Epithelial cell of proximal tubule (primary cell): ENCODE measurements around the gene SAMD4A. TPM values are rescaled to one million over a fixed set of nuclear protein-coding genes. Genes with fewer than 3 reads are reported as not detected.
"Not testable (repeated sequence)": the region's sequence is repeated elsewhere in the genome, so short reads cannot be mapped to it uniquely, and the experiment has no call there.

ENCODE experiments used
- DNase-seq: peaks from one replicate; pipeline ENCODE4 v3.0.0-alpha.2; 2011; ENCODE audit warnings: low read depth
- H3K4me3 ChIP-seq: 2 replicates; pipeline ENCODE4 v1.5.1; 2011; ENCODE audit warnings: low read depth, mild to moderate bottlenecking, low read length
- CTCF ChIP-seq: conservative IDR thresholded peaks from 2 replicates; pipeline ENCODE4 v1.5.1; 2012; ENCODE audit warnings: low read depth, mild to moderate bottlenecking, low read length
- total RNA-seq: library from RNA; depleted of rRNA; stranded (reverse); fragments of >200 nt; gene quantifications from 2 replicates; pipeline ENCODE4 v1.2.3, GENCODE V29; 2015

The SAMD4A gene
- total RNA-seq, 1 donor from 2014 or later, result 18.9 TPM

- DNase-seq, result no peak
- no peak for TF ChIP-seq CTCF
- no peak overlapping the region for H3K4me3 ChIP-seq
Measured at GRCh38 chr14:54739514-54739913, 172.6 kb downstream of the SAMD4A start.

- no peak for DNase-seq
- TF ChIP-seq CTCF, result no peak
- H3K4me3 ChIP-seq, result no peak overlapping the region
Measured at GRCh38 chr14:54742492-54743350, 175.8 kb downstream of the SAMD4A start.

GRCh38 chr14:54743382-54743781 is 176.5 kb downstream of the SAMD4A start:
- no peak for TF ChIP-seq CTCF
- DNase-seq, result no peak
- no peak overlapping the region for H3K4me3 ChIP-seq

- TF ChIP-seq CTCF, result no peak
- H3K4me3 ChIP-seq, result no peak overlapping the region
- no peak for DNase-seq
Measured at GRCh38 chr14:54746019-54746418, 179.1 kb downstream of the SAMD4A start.

- no peak for TF ChIP-seq CTCF
- H3K4me3 ChIP-seq, result no peak overlapping the region
- DNase-seq, result no peak
Measured at GRCh38 chr14:54747616-54748015, 180.7 kb downstream of the SAMD4A start.

GRCh38 chr14:54749180-54749579 is 182.3 kb downstream of the SAMD4A start:
- H3K4me3 ChIP-seq, result no peak overlapping the region
- no peak for TF ChIP-seq CTCF
- DNase-seq, result no peak

- no peak for TF ChIP-seq CTCF
- DNase-seq, result no peak
- no peak overlapping the region for H3K4me3 ChIP-seq
Measured at GRCh38 chr14:54749727-54750126, 182.8 kb downstream of the SAMD4A start.

- not testable (repeated sequence) for DNase-seq, H3K4me3 ChIP-seq
Measured at GRCh38 chr14:54752611-54753010, 185.7 kb downstream of the SAMD4A start.

GRCh38 chr14:54753396-54753795 is 186.5 kb downstream of the SAMD4A start:
- H3K4me3 ChIP-seq, DNase-seq: not testable (repeated sequence)
